ENCODE data around the gene RNLS. TPM values are rescaled to one million over a fixed set of nuclear protein-coding genes. Genes with fewer than 3 reads are reported as not detected.

The RNLS gene
- total RNA-seq, 1 experiment from 2014 or later: not detected

GRCh38 chr10:88370713-88371112, 212.4 kb downstream of the RNLS start (continued):
- TF ChIP-seq CTCF (IDR thresholded peaks at IDR 0.05 in 2 of 3, conservative IDR thresholded peaks at IDR 0.05 in 1 of 3; ENCODE audit: borderline replicate concordance in 1 of 3, insufficient read depth in 1 of 3, low read depth in 2 of 3, low read length in 2 of 3): no peak
- TF ChIP-seq ELF1 (IDR thresholded peaks at IDR 0.05; ENCODE audit: borderline replicate concordance, low read depth): no peak

GRCh38 chr10:88366772-88367171, 216.3 kb downstream of the RNLS start:
- Histone ChIP-seq H3K27me3 (ENCODE audit: insufficient read depth, low read length) (no peaks in the 10 kb centered on the region), H3K9me3 (ENCODE audit: control insufficient read depth in 1 of 2, insufficient read depth in 1 of 2, low read depth in 1 of 2, low read length in 2 of 2) (no peaks in the 10 kb centered on the region), H3K27ac (ENCODE audit: low read depth, low read length) (no peak overlapping the region), H3K4me3 (replicated peaks in 1 of 2; ENCODE audit: low read depth in 1 of 2, low read length in 2 of 2) (no peak overlapping the region), H3K9me2 (ENCODE audit: insufficient read depth) (no peaks in the 10 kb centered on the region), H3K36me3 (ENCODE audit: control insufficient read depth in 1 of 2, insufficient read depth in 2 of 2, low read length in 2 of 2) (no peaks in the 10 kb centered on the region), H2AFZ (ENCODE audit: low read depth, low read length, poor library complexity, severe bottlenecking) (no peak overlapping the region), H3K4me1 (ENCODE audit: control insufficient read depth in 1 of 2, insufficient read depth in 2 of 2, low read length in 2 of 2) (no peaks in the 10 kb centered on the region), H4K20me1 (ENCODE audit: insufficient read depth) (no peaks in the 10 kb centered on the region), H3K4me2 (ENCODE audit: low read length) (no peak overlapping the region), H3K9ac (ENCODE audit: low read length) (no peak overlapping the region), H3K79me2 (ENCODE audit: insufficient read depth, low read length) (no peaks in the 10 kb centered on the region)
- RAD21 ChIA-PET (ENCODE audit: low non-redundant PET in 1 of 2, low total read pairs in 2 of 2, uncharacterized antibody in 2 of 2, unreplicated experiment in 2 of 2): no interaction called here
- CTCF ChIA-PET: no interaction called here
- TF ChIP-seq JUND (IDR thresholded peaks at IDR 0.05) (no peak), ATF3 (IDR thresholded peaks at IDR 0.05) (no peak), ZNF274 (IDR thresholded peaks at IDR 0.05; ENCODE audit: low read depth, low read length) (no peak), MAX (IDR thresholded peaks at IDR 0.05) (no peak), EGR1 (IDR thresholded peaks at IDR 0.05; ENCODE audit: low read depth) (no peak), SP1 (IDR thresholded peaks at IDR 0.05; ENCODE audit: low read depth) (no peak), EZH2phosphoT487 (IDR thresholded peaks at IDR 0.05; ENCODE audit: borderline replicate concordance) (no peak), REST (IDR thresholded peaks at IDR 0.05; ENCODE audit: low read depth) (no peak), SIN3A (IDR thresholded peaks at IDR 0.05; ENCODE audit: low read depth) (no peak), ELF1 (IDR thresholded peaks at IDR 0.05; ENCODE audit: borderline replicate concordance, low read depth) (no peak), POLR2AphosphoS5 (IDR thresholded peaks at IDR 0.05; ENCODE audit: low read depth, low read length) (no peak), POLR2A (IDR thresholded peaks at IDR 0.05; ENCODE audit: borderline replicate concordance, extremely low read depth, insufficient read depth, insufficient read length) (no peak)
- no peak for ATAC-seq
- POLR2A ChIA-PET: no interaction called here
- intact Hi-C loops (cut with micrococcal nuclease): no loop called here
- no TSS peak for BruUV-seq (replicated peaks)
- DNase-seq (ENCODE audit: low read depth, low spot score): no peak

Measured in HCT116 (cell line).